ENCODE measurements around the gene ADAMTS3.

ADAMTS3 gene

GRCh38 chr4:72568959-72569718 lies at the start of gene ADAMTS3:
TSS of gene ADAMTS3 (minus strand) at chr4:72569221. CDS start at chr4:72568762, 459 bp downstream.
- peak; percentile 27 to 61 for DNase-seq

GRCh38 chr4:72613959-72614358 lies 44.9 kb upstream of the ADAMTS3 start:
- no peak for DNase-seq

GRCh38 chr4:72606751-72607150 lies 37.7 kb upstream of the ADAMTS3 start:
- no peak for DNase-seq

- peak in 1 of 2 experiments; percentile 6 for DNase-seq
These were observed 35.3 kb upstream of the ADAMTS3 start for GRCh38 chr4:72604324-72604723.

GRCh38 chr4:72602396-72603376 lies 33.7 kb upstream of the ADAMTS3 start:
- DNase-seq: no peak

- DNase-seq: no peak
These were observed 22.8 kb upstream of the ADAMTS3 start for GRCh38 chr4:72591547-72592454.

GRCh38 chr4:72587334-72587733 lies 18.3 kb upstream of the ADAMTS3 start:
- no peak for DNase-seq

GRCh38 chr4:72582853-72583252 lies 13.8 kb upstream of the ADAMTS3 start:
- no peak for DNase-seq

GRCh38 chr4:72577211-72577610 lies 8.2 kb upstream of the ADAMTS3 start:
- no peak for DNase-seq

GRCh38 chr4:72571337-72571736 lies 2.3 kb upstream of the ADAMTS3 start:
- DNase-seq: no peak

GRCh38 chr4:72569719-72570235 lies 756 bp upstream of the ADAMTS3 start:
- DNase-seq: no peak

- peak; percentile 2 to 17 for DNase-seq
These were observed 973 bp downstream of the ADAMTS3 start for GRCh38 chr4:72567821-72568675.

GRCh38 chr4:72567036-72567435 lies 2.0 kb downstream of the ADAMTS3 start:
- no peak for DNase-seq

GRCh38 chr4:72566464-72566972 lies 2.5 kb downstream of the ADAMTS3 start:
- no peak for DNase-seq

- DNase-seq: no peak
These were observed 4.2 kb downstream of the ADAMTS3 start for GRCh38 chr4:72564789-72565188.

- no peak for DNase-seq
These were observed 4.8 kb downstream of the ADAMTS3 start for GRCh38 chr4:72564184-72564583.

- DNase-seq: no peak
These were observed 10.4 kb downstream of the ADAMTS3 start for GRCh38 chr4:72558655-72559054.

GRCh38 chr4:72557021-72557420 lies 12.0 kb downstream of the ADAMTS3 start:
- DNase-seq: no peak

GRCh38 chr4:72555377-72555831 lies 13.6 kb downstream of the ADAMTS3 start:
- DNase-seq: no peak

- no peak for DNase-seq
These were observed 15.3 kb downstream of the ADAMTS3 start for GRCh38 chr4:72553540-72554337.
